Mucosa of stomach (tissue), 1 donor: ENCODE results near the gene CPNE4.

Source experiments
- H3K27me3 ChIP-seq: one replicate; pipeline ENCODE4 v1.7.0; 2013; ENCODE audit warnings: mild to moderate bottlenecking, low read length; ENCODE audit not compliant: control insufficient read depth, insufficient read depth
- H3K36me3 ChIP-seq: one replicate; pipeline ENCODE4 v1.7.0; 2013; ENCODE audit warnings: low read length; ENCODE audit not compliant: control insufficient read depth, insufficient read depth
- H3K4me1 ChIP-seq: one replicate; pipeline ENCODE4 v1.7.0; 2013; ENCODE audit warnings: mild to moderate bottlenecking, low read length; ENCODE audit not compliant: control insufficient read depth, insufficient read depth
- H3K4me3 ChIP-seq: one replicate; pipeline ENCODE4 v1.7.0; 2013; ENCODE audit warnings: low read length
- H3K9ac ChIP-seq: one replicate; pipeline ENCODE4 v1.7.0; 2013; ENCODE audit warnings: mild to moderate bottlenecking, low read length, moderate library complexity
- H3K9me3 ChIP-seq: one replicate; pipeline ENCODE4 v1.7.0; 2013; ENCODE audit warnings: mild to moderate bottlenecking, low read length, moderate library complexity; ENCODE audit not compliant: control insufficient read depth
- donor health status: Pancreatic carcinoma.

CPNE4 gene

GRCh38 chr3:131484496-131485111, 550.2 kb downstream of the CPNE4 start:
- no peaks in the 10 kb centered on the region for H3K4me1 ChIP-seq
- H3K27me3 ChIP-seq = no peaks in the 10 kb centered on the region
- no peak overlapping the region for H3K9ac ChIP-seq
- H3K4me3 ChIP-seq = no peak overlapping the region
- no peaks in the 10 kb centered on the region for H3K36me3 ChIP-seq
- H3K9me3 ChIP-seq = no peaks in the 10 kb centered on the region
